ENCODE measurements around the gene BACH2. TPM values are rescaled to one million over a fixed set of nuclear protein-coding genes. Genes with fewer than 3 reads are reported as not detected.

Gene BACH2
- total RNA-seq, 1 donor from 2014 or later = 0.26 TPM

DNA sequence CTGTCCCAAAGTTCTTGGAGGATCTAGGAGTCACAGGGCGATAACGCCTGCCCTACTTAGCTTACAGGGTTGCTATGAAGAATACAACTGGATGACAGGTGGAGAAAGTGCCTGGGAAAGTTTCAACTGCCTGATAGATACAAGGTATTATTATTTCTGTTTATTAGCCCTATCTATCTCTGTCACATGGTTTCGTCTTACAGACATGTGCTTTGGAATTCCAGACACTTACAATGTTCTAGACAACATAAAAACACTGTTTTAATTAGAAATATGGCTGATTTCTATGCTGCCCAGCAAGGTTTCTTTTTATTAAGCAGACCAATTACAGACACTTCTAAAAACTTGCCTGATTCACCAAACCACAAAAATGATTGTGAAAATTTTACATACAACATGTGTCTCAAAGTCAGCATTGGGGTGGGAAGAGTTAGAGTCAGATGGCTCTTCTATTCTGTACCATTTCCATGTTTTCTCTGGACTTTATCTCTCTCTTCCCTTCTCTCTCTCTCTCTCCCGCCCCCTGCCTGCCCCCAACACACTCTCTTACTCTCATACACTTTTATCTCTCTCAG, 352.4 kb downstream of the BACH2 start:
- no peak for DNase-seq (ENCODE audit: low read depth, low spot score)

DNA sequence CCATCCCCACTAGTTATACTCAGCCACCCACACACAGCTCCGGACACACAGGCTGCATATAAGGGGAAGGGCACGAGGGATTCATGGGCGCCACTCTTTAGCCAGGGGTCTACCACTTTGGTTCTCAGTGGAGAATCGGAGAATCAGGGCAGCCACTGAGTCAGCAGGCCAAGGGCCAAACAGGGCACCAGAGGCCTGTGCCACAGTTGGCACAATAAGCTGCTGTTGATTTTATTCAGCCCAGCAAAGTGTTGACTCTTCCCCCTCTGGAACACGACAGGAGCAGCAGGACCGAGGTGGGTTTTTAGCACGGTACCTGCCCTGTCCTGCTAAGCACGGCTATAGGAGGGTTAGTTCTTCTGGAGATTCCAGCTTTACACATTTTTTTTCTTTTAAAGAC, 354.0 kb downstream of the BACH2 start:
- DNase-seq (ENCODE audit: low read depth, low spot score) = no peak

- DNase-seq (ENCODE audit: low read depth, low spot score) = no peak
These were observed 354.7 kb downstream of the BACH2 start for GRCh38 chr6:89941763-89942497.

DNA sequence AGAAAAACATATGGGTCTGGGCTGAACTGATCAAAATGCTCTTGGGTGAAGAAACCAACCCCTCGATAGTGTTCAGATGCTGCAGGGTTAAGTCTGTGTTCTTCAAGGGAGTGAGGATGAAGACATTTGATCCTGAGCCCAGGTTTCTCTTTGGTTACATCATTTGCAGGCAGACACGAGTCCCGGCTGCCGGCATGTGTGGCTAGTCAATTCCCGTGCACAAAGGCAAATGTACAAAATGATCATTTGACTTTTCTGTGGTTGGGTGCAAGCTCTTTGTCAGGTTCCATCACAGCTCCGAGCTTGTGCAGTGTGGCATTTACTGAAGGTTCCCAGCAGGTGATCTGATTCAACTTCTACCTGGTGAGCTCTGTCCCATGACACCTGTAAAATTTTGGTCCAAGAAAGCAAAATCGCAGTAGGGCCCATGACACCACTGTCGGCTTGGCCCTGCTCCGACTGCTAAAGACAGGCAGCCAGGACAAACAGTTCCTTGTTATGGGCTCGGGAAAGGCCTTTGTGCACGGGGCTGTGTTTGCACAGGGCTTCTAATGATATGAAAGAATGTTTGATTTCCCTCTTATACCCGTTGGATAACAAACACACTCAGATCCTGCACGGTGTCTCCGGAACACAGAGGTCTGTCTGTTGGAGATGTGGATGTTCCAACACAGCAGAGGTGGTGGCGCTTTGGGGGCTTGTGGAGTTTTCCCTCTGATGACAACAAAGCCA, 355.4 kb downstream of the BACH2 start:
- DNase-seq (ENCODE audit: low read depth, low spot score) = no peak

DNA sequence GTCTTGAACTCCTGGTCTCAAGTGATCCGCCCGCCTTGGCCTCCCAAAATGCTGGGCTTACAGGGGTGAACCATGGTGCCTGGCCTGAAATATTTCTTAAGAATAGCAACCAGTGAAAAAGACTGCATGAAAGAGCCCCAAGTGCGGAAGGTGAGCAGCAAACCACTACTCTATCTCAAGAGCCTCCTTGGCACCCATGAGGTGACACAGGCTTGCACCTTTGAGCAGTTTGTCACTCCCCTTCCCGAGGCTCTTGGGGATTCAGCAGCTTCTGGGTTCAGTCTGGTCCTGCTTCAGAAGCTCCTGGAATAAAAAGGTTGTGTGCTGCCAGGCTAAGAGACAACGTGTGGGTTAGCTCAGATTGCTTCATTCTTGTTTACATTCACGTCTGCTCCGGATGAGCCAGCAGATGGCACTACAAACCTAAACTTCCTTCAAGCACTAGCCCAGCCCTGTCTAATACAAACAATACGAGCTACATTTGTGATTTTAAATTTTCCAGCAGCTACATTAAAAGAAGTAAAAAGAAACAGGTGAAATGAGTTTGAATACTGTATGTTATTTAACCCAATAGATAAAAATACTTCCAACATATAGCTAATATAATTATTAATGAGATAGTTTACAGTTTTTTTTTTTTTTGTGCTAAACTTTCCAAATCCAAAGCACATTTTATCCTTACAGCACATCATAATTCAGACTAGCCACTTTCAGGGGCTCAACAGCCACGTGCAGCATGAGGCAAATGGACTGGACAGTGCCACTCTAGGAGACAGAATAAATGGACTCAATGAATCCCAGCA, 356.2 kb downstream of the BACH2 start:
- peak; percentile 47 for DNase-seq (ENCODE audit: low read depth, low spot score)

DNA sequence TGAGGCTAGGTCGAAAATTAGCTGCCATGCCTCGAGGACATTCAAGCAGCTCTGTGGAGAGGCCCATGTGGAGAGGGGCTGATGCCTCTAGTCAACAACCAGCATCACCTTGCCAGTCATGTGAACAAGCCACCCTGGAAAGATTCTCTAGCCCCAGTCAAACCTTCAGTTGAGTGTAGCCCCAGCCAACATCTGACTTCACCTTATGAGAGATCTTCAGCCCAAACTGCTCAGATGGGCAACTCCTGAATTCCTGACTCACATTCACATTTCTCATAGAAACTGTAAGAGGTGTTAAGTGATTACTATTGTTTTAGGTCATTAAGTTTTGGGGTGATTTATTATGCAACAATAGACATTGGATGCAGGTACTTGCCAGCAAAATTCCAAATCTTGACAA, 357.5 kb downstream of the BACH2 start:
- no peak for DNase-seq (ENCODE audit: low read depth, low spot score)

- DNase-seq (ENCODE audit: low read depth, low spot score) = no peak
These were observed 358.6 kb downstream of the BACH2 start for GRCh38 chr6:89938014-89938413.

DNA sequence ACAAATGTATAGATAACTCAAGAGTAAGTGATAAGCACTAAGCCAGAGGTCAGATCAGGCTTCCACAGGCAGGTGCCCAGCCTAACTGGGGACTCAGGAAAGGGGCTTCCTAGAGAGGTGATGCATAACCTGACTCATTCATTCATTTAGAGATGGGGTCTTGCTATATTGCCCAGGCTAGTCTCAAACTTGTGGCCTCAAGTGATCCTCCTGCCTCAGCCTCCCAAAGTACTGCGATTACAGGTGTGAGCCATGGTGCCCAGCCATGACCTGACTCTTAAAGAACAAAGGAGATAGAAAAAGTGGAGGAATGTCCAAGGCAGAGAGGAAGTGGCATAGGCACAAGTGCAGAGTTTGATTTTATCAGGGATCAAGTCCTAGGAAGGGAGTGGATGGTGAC, 360.5 kb downstream of the BACH2 start:
- no peak for DNase-seq (ENCODE audit: low read depth, low spot score)

GRCh38 chr6:89934685-89935366, 361.8 kb downstream of the BACH2 start:
- no peak for DNase-seq (ENCODE audit: low read depth, low spot score)

DNA sequence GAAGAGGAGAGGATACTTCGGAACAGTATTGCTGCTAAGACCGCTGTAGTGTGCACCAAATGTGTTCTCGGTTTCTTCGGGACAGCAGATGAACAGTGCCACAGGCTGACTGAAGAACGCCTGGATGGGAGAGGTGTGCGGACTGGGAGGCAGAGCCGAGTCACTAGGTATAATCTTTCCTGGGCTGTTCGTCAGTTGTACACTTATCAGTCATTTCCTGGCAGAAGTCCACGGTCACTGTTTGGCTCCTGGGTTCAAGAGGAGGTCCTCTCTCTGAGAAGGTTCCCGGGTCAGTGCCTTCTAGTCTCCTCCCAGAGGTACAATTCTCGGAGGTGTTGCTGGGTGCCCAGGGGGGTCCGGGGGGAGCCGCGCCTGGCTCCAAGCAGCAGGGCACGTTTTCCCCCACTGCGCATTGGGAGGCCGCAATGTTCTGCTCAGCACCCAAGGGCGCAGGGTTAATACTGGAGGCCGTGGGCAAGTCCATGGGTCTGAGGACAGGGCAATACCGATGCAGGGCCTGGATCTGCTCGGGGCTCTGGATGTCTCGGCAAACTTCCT, 364.3 kb downstream of the BACH2 start:
- DNase-seq (ENCODE audit: low read depth, low spot score) = no peak

DNA sequence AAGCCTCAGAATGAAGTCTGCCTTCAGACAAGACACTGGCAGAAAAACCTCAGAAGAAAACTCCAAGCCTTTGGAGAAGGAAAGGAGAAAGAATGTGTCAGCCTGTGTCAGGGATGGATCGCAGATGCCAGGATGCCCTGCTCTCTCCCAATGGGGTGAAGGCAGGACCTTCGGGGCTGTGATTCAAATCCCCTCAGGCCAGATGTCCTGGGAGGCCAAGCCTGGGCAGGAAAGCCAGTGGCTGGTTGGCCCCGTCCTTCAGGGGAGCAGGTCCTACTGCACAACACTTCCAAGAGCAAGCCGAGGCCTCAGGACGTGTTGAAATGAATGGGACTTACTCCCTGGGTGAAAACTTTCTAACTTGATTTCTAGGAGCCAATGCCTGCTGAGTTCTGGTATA, 365.9 kb downstream of the BACH2 start:
- DNase-seq (ENCODE audit: low read depth, low spot score) = no peak

- DNase-seq (ENCODE audit: low read depth, low spot score) = no peak
These were observed 368.0 kb downstream of the BACH2 start for GRCh38 chr6:89928604-89929003.

DNA sequence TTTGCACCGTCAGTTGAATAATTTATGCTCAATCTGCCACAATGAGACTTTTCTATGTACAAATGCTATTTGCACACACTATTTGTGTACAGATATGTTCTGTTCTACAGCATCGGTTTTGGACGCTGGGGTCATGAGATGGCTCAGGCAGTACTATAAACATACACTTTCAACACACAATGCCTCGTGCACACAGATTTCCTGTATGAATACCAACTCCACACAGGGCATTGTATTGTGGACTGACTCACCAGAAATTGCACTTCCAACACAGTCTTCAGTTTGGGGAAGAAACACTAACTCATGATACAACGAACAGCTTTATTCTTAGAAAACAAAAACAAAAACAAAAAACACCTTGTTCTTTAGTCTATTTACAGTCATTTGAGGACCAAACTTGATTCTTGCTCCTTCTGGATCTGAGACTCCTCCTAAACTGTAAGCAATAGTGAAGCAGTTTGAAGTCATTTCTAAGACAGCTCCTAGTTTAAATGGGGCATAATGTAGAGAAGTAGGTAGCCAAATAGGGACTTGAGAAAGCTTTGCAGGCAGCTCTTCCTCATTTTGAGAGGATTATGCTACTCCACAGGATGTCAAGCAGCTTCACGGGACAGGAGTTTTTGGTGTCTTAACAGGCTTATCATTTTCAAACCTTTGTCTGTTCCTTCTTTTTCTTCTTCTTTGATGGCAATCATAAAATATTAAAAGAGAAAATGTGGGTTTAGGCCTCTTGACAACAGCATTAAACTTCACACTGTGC, 368.7 kb downstream of the BACH2 start:
- DNase-seq (ENCODE audit: low read depth, low spot score) = peak; percentile 64

DNA sequence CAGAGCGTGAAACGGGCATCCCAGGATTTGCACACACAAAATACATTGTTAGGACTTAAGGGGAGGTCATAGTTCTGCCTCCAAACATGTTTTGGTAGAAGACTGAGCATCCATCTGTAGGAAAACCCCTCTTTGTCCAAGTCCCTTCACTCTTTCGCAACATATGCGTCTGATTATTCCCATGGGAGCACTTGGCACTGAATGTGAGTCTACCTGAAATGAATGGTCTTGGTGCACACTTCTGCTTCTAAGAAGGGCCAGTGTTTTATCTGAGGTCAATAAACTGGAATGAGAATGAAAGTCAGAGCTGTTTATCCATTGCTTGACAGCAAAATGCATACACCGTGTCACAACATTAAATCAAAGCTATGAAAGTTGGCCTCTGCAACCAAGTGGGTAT, 369.4 kb downstream of the BACH2 start:
- DNase-seq (ENCODE audit: low read depth, low spot score) = no peak

- DNase-seq (ENCODE audit: low read depth, low spot score) = no peak
These were observed 370.8 kb downstream of the BACH2 start for GRCh38 chr6:89925826-89926225.

DNA sequence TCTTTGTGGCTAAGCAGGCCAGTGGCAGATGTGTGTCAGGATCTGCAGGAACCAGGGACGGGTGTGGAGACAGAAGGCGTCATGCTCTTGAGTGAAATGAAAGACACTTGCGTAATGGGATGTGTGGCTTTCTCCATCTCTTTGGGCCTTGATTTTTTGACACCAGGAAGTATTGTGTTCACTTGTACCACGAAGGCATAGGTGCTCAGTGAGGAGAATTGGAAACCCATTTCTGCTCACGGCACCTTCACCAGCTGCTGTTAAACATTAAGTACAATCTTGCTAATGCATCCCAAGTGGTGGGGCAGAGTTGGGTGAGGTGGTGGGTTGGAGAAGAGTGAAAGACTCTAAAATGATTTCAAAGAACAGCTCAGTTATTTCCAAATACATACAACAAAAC, 372.4 kb downstream of the BACH2 start:
- no peak for DNase-seq (ENCODE audit: low read depth, low spot score)

DNA sequence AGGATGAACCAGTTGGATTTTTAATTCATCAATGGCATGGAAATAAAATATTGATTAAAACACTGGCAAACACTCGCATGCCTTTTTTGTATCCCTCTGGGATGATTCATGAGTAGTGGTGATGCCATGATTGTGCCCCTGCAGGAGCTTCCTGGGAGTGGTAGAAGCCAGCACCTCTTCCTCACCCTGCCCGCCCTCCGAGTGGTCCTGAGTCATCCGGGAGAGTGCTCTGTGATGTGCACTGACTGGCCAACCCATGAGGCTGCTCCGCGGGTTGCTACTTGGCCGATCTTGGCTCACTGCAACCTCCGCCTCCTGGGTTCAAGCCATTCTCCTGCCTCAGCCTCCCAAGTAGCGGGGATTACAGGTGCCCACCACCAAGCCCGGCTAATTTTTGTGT, 375.0 kb downstream of the BACH2 start:
- DNase-seq (ENCODE audit: low read depth, low spot score) = no peak

DNA sequence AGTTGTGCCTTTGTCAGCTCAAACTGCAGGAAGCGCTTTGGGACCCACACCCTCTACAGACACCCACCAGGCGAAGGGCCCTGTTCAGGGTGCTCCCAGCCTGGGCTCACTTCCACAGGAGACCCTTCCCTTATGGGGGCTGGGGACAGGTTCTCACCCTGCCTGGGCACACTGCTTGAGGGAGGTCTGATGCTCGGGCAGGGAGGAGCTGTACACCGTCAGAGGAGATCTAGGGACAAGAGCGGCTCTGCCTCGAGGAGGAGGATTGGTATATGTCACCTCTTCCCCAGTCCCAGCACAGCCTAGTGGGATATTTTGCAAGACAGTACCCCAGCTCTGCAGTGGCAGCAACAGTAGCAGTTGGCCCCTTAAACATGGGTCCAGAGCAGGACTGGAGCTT, 375.4 kb downstream of the BACH2 start:
- DNase-seq (ENCODE audit: low read depth, low spot score) = no peak

- no peak for DNase-seq (ENCODE audit: low read depth, low spot score)
These were observed 378.8 kb downstream of the BACH2 start for GRCh38 chr6:89917801-89918366.

GRCh38 chr6:89917216-89917615, 379.4 kb downstream of the BACH2 start:
- DNase-seq (ENCODE audit: low read depth, low spot score) = no peak

All from pulmonary artery endothelial cell (primary cell).